Keratinocyte (primary cell): ENCODE results near the gene PRAMEF9.
"Not testable (repeated sequence)": the region's sequence is repeated elsewhere in the genome, so short reads cannot be mapped to it uniquely, and the experiment has no call there.

Experiments
- EZH2 ChIP-seq: IDR thresholded peaks from one replicate; pipeline ENCODE4 v1.6.1; 2012; ENCODE audit warnings: inconsistent platforms, mild to moderate bottlenecking, low read length, moderate library complexity
- TF ChIP-seq, protein P1 (sequence below), 3 experiments: IDR thresholded peaks in 1 of 3; conservative IDR thresholded peaks in 1 of 3; optimal IDR thresholded peaks in 1 of 3; 2 replicates in 2 of 3; 3 replicates in 1 of 3; pipeline versions ENCODE3 to v1.5.1; 2011; ENCODE audit warnings: low read length in 3 of 3, mild to moderate bottlenecking in 3 of 3, moderate library complexity in 2 of 3, control low read depth in 1 of 3, inconsistent platforms in 1 of 3; ENCODE audit not compliant: insufficient read depth in 2 of 3; ENCODE audit errors: extremely low read depth in 1 of 3

DNA sequence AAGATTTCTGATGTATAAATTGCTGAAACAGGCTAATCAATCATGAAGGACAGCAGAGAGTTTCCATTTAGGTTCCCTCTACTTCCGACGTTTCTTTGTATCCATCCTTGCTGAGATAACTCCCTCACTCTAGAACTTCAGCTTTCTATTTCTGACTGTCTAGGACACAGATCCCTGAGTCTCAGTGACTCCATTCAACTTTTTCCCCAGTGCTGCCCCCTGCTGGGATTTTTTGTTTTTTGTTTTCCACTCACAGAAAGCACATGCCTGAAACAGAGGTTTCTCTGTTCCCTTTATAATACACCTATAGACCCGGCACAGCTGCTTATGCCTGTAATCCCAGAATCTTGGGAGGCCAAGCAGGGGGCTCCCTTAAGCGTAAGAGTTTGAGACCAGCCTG is 51.1 kb downstream of the PRAMEF9 start:
- TF ChIP-seq, protein P1, sequence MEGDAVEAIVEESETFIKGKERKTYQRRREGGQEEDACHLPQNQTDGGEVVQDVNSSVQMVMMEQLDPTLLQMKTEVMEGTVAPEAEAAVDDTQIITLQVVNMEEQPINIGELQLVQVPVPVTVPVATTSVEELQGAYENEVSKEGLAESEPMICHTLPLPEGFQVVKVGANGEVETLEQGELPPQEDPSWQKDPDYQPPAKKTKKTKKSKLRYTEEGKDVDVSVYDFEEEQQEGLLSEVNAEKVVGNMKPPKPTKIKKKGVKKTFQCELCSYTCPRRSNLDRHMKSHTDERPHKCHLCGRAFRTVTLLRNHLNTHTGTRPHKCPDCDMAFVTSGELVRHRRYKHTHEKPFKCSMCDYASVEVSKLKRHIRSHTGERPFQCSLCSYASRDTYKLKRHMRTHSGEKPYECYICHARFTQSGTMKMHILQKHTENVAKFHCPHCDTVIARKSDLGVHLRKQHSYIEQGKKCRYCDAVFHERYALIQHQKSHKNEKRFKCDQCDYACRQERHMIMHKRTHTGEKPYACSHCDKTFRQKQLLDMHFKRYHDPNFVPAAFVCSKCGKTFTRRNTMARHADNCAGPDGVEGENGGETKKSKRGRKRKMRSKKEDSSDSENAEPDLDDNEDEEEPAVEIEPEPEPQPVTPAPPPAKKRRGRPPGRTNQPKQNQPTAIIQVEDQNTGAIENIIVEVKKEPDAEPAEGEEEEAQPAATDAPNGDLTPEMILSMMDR (optimal IDR thresholded peaks at IDR 0.05 in 1 of 3, IDR thresholded peaks at IDR 0.05 in 1 of 3, conservative IDR thresholded peaks at IDR 0.05 in 1 of 3; ENCODE audit: extremely low read depth in 1 of 3, insufficient read depth in 2 of 3, low read length in 3 of 3): not testable (repeated sequence)
- not testable (repeated sequence) for TF ChIP-seq EZH2
